Muscle layer of duodenum (tissue), 2 donors: Measurements from ENCODE around the gene CDAN1.

Experiments used
- H3K27ac ChIP-seq: one replicate; pipeline ENCODE4 v1.7.0; 2013; ENCODE audit warnings: mild to moderate bottlenecking, low read length
- H3K27me3 ChIP-seq: one replicate; pipeline ENCODE4 v1.7.0; 2013; ENCODE audit warnings: low read depth, mild to moderate bottlenecking, control low read depth, low read length
- H3K36me3 ChIP-seq, 2 donors: one replicate each; pipeline ENCODE4 v1.7.0; 2013; ENCODE audit warnings: low read length in 2 of 2, control low read depth in 1 of 2, mild to moderate bottlenecking in 1 of 2; ENCODE audit not compliant: insufficient read depth in 2 of 2, control insufficient read depth in 1 of 2
- H3K4me1 ChIP-seq, 2 donors: one replicate each; pipeline ENCODE4 v1.7.0; 2013; ENCODE audit warnings: low read length in 2 of 2, mild to moderate bottlenecking in 2 of 2, control low read depth in 1 of 2, moderate library complexity in 1 of 2; ENCODE audit not compliant: insufficient read depth in 2 of 2, control insufficient read depth in 1 of 2
- H3K4me3 ChIP-seq, 2 donors: one replicate each; pipeline ENCODE4 v1.7.0; 2013; ENCODE audit warnings: low read length in 2 of 2, low read depth in 1 of 2, mild to moderate bottlenecking in 1 of 2
- H3K9me3 ChIP-seq, 2 donors: one replicate each; pipeline ENCODE4 v1.7.0; 2013; ENCODE audit warnings: low read length in 2 of 2, control low read depth in 1 of 2, mild to moderate bottlenecking in 1 of 2; ENCODE audit not compliant: control insufficient read depth in 1 of 2
- donor health status: healthy.

The CDAN1 gene

GRCh38 chr15:42705336-42705735 is 31.6 kb downstream of the CDAN1 start:
- Histone ChIP-seq H3K9me3 (no peaks in the 10 kb centered on the region), H3K36me3 (peaks cover 0 to 11% of the 10 kb centered on the region in 2 donors), H3K27ac (no peak overlapping the region), H3K4me3 (no peak overlapping the region), H3K4me1 (peaks cover 0 to 3% of the 10 kb centered on the region in 2 donors), H3K27me3 (no peaks in the 10 kb centered on the region)

GRCh38 chr15:42704492-42704926 is 32.4 kb downstream of the CDAN1 start:
- H3K9me3 ChIP-seq, result no peaks in the 10 kb centered on the region
- no peaks in the 10 kb centered on the region for H3K27me3 ChIP-seq
- peaks cover 0 to 15% of the 10 kb centered on the region in 2 donors for H3K36me3 ChIP-seq
- no peak overlapping the region for H3K27ac ChIP-seq
- H3K4me1 ChIP-seq, result peaks cover 0 to 3% of the 10 kb centered on the region in 2 donors
- no peak overlapping the region for H3K4me3 ChIP-seq

GRCh38 chr15:42696626-42697025 is 40.3 kb downstream of the CDAN1 start:
- Histone ChIP-seq H3K9me3 (no peaks in the 10 kb centered on the region), H3K27ac (no peak overlapping the region), H3K4me1 (peaks cover 0 to 5% of the 10 kb centered on the region in 2 donors), H3K4me3 (no peak overlapping the region), H3K36me3 (peaks cover 45 to 75% of the 10 kb centered on the region in 2 donors), H3K27me3 (no peaks in the 10 kb centered on the region)

- Histone ChIP-seq H3K9me3 (no peaks in the 10 kb centered on the region), H3K4me1 (peaks cover 0 to 5% of the 10 kb centered on the region in 2 donors), H3K27ac (no peak overlapping the region), H3K4me3 (no peak overlapping the region), H3K27me3 (no peaks in the 10 kb centered on the region), H3K36me3 (peaks cover 47 to 75% of the 10 kb centered on the region in 2 donors)
Observed at GRCh38 chr15:42695527-42696071, 41.3 kb downstream of the CDAN1 start.

- H3K36me3 ChIP-seq, result peaks cover 53 to 80% of the 10 kb centered on the region in 2 donors
- no peak overlapping the region for H3K4me3 ChIP-seq
- H3K27ac ChIP-seq, result no peak overlapping the region
Observed at GRCh38 chr15:42694398-42694797, 42.5 kb downstream of the CDAN1 start.

GRCh38 chr15:42693942-42694341 is 43.0 kb downstream of the CDAN1 start:
- peaks cover 58 to 85% of the 10 kb centered on the region in 2 donors for H3K36me3 ChIP-seq
- no peak overlapping the region for H3K27ac ChIP-seq
- no peak overlapping the region for H3K4me3 ChIP-seq
- H3K27me3 ChIP-seq, result no peaks in the 10 kb centered on the region
- H3K4me1 ChIP-seq, result peaks cover 0 to 5% of the 10 kb centered on the region in 2 donors
- no peaks in the 10 kb centered on the region for H3K9me3 ChIP-seq

More at GRCh38 chr15:42694398-42694797, 42.5 kb downstream of the CDAN1 start:
- no peaks in the 10 kb centered on the region for H3K9me3 ChIP-seq
- H3K27me3 ChIP-seq, result no peaks in the 10 kb centered on the region
- H3K4me1 ChIP-seq, result peaks cover 0 to 5% of the 10 kb centered on the region in 2 donors

- H3K27ac ChIP-seq, result no peak overlapping the region
- no peaks in the 10 kb centered on the region for H3K9me3 ChIP-seq
- peaks cover 62 to 89% of the 10 kb centered on the region in 2 donors for H3K36me3 ChIP-seq
- no peaks in the 10 kb centered on the region for H3K27me3 ChIP-seq
- H3K4me1 ChIP-seq, result peaks cover 0 to 5% of the 10 kb centered on the region in 2 donors
- H3K4me3 ChIP-seq, result no peak overlapping the region
Observed at GRCh38 chr15:42693496-42693895, 43.4 kb downstream of the CDAN1 start.

GRCh38 chr15:42692997-42693396 is 43.9 kb downstream of the CDAN1 start:
- Histone ChIP-seq H3K4me1 (peaks cover 0 to 5% of the 10 kb centered on the region in 2 donors), H3K27ac (no peak overlapping the region), H3K36me3 (peaks cover 67 to 93% of the 10 kb centered on the region in 2 donors), H3K27me3 (no peaks in the 10 kb centered on the region), H3K9me3 (no peaks in the 10 kb centered on the region), H3K4me3 (no peak overlapping the region)

- H3K9me3 ChIP-seq, result no peaks in the 10 kb centered on the region
- no peak overlapping the region for H3K27ac ChIP-seq
- H3K4me1 ChIP-seq, result peaks cover 0 to 5% of the 10 kb centered on the region in 2 donors
- H3K36me3 ChIP-seq, result peaks cover 71 to 93% of the 10 kb centered on the region in 2 donors
- no peak overlapping the region for H3K4me3 ChIP-seq
- no peaks in the 10 kb centered on the region for H3K27me3 ChIP-seq
Observed at GRCh38 chr15:42692536-42692935, 44.4 kb downstream of the CDAN1 start.

GRCh38 chr15:42691770-42692169 is 45.2 kb downstream of the CDAN1 start:
- peaks cover 70 to 94% of the 10 kb centered on the region in 2 donors for H3K36me3 ChIP-seq
- no peaks in the 10 kb centered on the region for H3K9me3 ChIP-seq

GRCh38 chr15:42691308-42691707 is 45.6 kb downstream of the CDAN1 start:
- peaks cover 70 to 94% of the 10 kb centered on the region in 2 donors for H3K36me3 ChIP-seq
- H3K27me3 ChIP-seq, result no peaks in the 10 kb centered on the region

More at GRCh38 chr15:42691770-42692169, 45.2 kb downstream of the CDAN1 start:
- Histone ChIP-seq H3K4me3 (no peak overlapping the region), H3K4me1 (peaks cover 0 to 5% of the 10 kb centered on the region in 2 donors), H3K27ac (no peak overlapping the region), H3K27me3 (no peaks in the 10 kb centered on the region)

GRCh38 chr15:42688301-42688700 is 48.6 kb downstream of the CDAN1 start:
- Histone ChIP-seq H3K4me1 (no peaks in the 10 kb centered on the region), H3K9me3 (no peaks in the 10 kb centered on the region), H3K27me3 (no peaks in the 10 kb centered on the region), H3K27ac (no peak overlapping the region), H3K4me3 (no peak overlapping the region), H3K36me3 (peaks cover 73 to 93% of the 10 kb centered on the region in 2 donors)

More at GRCh38 chr15:42691308-42691707, 45.6 kb downstream of the CDAN1 start:
- H3K27ac ChIP-seq, result no peak overlapping the region
- no peak overlapping the region for H3K4me3 ChIP-seq
- peaks cover 0 to 5% of the 10 kb centered on the region in 2 donors for H3K4me1 ChIP-seq
- H3K9me3 ChIP-seq, result no peaks in the 10 kb centered on the region
